ENCODE results near the gene SLC22A14.

DNA sequence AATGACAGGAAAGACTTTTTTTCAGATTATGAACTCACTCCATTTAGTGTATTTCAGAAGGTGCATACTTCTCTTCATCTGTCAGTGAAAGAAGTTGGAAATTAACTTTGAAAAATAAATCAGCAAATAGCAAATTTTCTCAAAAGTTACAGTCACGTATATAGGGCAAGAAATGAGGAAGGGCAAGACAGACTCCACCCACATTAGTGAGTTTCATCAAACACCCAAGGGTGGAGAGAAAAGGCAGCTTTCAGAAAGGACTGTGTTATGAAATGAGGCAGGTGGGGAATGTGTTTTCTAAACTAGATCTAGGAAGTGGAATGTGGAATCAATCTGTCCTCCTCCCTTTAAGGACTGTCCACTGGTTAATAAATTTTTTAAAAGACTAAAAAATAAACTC lies 13.6 kb upstream of the SLC22A14 start:
- TF ChIP-seq, protein P1, sequence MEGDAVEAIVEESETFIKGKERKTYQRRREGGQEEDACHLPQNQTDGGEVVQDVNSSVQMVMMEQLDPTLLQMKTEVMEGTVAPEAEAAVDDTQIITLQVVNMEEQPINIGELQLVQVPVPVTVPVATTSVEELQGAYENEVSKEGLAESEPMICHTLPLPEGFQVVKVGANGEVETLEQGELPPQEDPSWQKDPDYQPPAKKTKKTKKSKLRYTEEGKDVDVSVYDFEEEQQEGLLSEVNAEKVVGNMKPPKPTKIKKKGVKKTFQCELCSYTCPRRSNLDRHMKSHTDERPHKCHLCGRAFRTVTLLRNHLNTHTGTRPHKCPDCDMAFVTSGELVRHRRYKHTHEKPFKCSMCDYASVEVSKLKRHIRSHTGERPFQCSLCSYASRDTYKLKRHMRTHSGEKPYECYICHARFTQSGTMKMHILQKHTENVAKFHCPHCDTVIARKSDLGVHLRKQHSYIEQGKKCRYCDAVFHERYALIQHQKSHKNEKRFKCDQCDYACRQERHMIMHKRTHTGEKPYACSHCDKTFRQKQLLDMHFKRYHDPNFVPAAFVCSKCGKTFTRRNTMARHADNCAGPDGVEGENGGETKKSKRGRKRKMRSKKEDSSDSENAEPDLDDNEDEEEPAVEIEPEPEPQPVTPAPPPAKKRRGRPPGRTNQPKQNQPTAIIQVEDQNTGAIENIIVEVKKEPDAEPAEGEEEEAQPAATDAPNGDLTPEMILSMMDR (IDR thresholded peaks at IDR 0.05): no peak
- no peak for TF ChIP-seq POLR2A (IDR thresholded peaks at IDR 0.05)
